ENCODE data around the gene PTN.
"Not testable (repeated sequence)": the region's sequence is repeated elsewhere in the genome, so short reads cannot be mapped to it uniquely, and the experiment has no call there.

PTN gene

DNA sequence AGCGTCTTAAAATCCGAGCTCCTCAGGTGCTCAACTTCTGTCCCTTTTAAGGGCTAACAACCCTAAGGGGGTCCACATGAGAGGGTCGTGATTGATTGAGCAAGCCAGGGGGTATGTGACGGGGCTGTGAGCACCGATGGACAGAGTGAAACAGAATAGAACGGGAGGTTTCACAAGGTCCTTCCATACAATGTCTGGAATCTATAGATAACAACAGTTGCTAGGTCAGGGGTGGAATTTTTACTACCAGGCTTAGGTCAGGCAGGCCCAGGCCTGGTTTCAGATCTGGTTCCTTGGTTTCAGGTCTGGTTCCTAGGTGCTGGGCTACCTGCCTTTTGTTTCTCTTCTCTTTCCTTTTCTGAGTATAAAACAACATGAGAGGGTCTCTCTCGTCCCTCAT, 80.9 kb downstream of the PTN start:
- no peak for DNase-seq

DNA sequence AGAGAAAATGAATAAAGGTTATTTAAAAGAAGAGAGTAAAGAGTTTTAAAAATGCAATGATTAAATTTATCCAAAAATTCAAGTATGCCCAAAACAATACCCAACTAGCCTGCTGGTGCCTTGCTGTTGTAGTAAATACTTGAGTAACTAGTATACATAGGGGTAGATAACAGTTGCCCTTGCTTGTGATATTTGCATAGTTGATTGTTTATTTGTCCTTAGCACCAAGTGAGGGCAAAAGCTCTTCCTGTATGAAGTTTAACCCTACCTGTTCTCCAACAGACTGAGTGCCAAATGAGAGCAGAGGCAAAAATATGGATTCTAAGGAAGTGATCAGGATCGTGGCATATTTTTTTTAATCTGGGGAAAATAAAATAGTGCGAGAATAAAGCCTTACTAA, 85.0 kb downstream of the PTN start:
- no peak for DNase-seq

DNA sequence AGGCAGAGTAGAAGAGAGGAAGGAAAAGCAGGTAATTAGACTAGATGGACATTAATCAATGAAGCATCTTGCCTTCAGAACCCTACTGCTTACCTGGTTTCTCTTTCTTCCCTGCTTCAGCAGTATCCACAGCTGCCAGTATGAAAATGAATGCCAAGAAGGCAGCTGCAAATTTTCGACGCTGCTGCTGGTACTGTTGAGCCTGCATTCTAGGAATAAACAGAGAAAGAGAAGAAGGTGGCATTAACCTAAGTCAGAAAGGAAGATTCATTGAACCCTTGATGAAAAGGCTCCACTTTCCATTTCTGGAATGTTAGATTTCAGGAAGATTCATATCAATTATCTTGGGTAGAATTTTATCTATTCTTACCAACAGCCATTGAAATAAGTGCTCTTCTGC, 88.8 kb downstream of the PTN start:
- no peak for DNase-seq

DNA sequence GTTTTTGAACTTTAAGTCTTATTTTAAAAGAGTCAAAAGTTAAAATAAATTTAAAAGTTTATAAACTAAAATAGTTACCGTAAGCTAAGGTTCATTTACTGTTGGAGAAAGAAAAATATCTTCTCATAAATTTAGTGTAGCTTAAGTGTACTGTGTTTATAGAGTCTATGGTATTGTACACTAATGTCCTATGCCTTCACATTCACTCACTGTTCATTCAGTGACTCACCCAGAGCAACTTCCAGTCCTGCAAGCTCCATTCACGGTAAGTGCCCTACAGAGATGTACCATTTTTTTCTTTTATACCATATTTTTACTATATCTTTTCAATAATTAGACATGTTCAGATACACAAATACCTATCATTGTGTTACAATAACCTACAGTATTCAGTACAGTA, 97.6 kb downstream of the PTN start:
- no peak for DNase-seq

DNA sequence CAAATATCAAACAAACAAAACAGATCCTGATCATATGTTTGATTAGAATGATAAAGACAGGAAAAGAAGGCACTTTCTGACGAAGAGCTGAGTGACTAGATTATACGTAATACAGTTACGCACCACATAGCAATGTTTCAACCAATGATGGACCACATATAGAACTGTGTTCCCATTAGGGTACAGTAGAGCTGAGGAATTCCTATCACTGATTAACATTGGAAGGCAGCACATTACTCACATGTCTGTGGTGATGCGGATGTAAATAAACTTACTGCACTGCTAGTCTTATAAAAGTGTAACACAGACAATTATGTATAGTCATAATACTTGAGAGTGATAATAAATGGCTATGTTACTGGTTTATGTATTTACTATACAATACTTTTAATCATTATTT, 98.3 kb downstream of the PTN start:
- no peak for DNase-seq

DNA sequence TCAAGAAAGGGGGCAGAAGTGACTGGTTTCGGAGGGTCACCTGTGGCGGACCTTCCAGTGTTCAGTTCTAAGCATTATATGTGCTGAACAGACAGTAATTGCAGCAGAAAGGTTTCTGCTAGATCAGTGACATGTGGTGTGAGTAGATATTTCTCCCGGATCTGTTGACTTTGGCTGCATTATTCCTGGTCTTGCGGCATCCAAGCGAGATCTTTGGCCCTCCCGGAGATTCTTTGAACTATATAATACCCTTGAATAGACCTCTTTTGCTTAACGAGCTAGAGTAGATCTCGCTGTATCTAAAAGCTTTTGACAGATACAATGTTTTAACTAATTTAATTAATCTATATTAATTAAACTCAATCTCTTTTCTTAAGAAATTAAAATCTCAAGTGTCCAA, 99.8 kb downstream of the PTN start:
- no peak for DNase-seq

DNA sequence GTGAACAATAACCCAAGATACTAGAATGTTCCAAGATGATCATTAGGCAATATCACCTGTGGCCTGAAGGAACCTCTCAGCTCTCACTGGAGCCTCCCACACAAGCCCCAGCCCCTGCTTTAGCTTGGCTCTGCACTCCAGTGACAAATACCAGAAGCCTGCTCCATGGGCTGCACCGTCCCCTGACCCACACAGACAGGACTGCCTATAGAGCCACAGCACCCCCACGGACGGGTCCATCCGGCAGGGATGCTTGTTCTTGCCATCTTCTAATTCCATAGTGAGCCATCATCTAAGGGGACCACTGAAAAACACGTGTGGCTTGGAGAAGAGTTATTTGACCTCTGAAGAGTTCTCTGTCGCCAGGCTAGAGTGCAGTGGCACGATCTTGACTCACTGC, 100.9 kb downstream of the PTN start:
- DNase-seq: no peak

DNA sequence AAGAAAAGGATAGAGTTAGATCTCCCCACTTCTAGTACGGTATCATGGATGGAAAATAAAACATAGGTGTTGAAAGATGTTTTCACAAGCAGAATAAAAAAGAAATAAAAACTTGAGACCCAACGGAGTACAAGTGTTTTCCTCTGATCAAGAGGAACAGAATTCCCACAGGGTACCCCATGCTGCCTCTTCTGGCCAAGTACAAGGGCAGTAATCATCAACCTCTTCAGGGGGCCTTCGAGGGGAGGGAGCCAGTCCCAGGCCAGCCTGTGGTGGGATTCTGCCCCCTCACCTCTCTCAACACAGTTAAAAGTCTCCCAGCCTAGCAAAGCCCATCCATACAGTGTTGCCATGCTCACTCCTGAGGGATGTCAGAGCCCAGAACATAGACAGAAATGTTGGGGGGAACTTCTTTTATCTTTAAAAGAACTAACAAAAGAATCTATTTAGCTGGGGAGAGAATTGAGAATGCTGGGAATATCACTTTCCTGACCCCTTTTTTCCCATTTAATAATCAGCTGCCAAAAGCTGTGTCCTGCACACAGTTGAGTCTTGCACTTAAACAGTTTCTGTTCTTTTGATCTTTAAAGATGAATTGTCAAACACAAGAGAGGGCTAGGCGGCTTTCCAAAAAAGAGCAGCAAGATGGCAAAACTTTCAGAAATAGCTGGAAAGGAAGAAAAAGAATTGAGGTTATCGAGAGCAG, 101.7 kb downstream of the PTN start:
- DNase-seq: no peak

DNA sequence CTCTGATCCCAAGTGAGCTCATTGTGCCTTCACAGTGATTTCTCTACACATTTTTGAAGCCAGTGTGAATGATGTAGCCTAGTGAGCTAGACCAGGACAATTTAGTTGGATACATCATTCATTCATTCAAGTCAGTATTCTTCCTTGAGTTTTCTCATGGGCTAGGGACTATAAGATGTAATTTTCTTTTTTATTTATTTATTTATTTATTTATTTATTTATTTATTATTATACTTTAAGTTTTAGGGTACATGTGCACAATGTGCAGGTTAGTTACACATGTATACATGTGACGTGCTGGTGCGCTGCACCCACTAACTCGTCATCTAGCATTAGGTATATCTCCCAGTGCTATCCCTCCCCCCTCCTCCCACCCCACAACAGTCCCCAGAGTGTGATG, 104.3 kb downstream of the PTN start:
- not testable (repeated sequence) for DNase-seq

DNA sequence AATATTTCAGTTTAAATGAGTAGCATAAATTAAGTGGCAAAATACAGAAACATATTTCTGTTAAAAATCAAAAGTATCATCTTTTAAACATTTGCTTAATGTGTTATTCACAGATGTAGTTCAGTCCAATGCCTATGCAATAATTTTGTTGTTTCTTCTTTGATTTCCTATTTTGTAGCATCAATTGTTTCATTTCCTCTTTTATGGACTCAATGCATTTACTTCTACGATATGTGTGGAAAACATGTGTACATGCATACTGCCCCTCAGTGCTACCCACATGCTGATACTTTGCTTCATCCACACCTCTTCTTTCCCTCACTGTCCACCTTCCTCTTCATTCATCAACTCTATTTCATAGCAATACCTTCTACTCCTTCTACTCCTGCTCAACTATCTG, 108.1 kb downstream of the PTN start:
- no peak for DNase-seq

DNA sequence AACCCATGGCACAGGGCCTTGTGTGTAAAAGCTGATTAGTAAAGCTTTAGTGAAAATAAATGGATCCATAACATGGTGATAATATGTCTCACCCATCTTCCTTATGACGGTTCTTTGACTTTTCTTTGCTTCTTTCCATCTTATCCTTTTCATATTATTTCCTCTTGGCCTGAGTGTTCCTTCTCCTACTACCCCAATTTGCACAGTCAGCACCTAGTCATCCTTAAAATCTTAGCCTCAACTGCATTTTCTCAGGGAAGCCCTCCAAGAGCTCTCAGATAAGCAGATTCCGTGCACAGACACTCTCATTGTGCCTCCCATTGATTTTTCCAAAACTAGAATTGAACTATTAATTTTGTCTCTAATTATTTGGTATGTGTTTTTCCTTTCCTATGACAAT, 112.4 kb downstream of the PTN start:
- DNase-seq: no peak

DNA sequence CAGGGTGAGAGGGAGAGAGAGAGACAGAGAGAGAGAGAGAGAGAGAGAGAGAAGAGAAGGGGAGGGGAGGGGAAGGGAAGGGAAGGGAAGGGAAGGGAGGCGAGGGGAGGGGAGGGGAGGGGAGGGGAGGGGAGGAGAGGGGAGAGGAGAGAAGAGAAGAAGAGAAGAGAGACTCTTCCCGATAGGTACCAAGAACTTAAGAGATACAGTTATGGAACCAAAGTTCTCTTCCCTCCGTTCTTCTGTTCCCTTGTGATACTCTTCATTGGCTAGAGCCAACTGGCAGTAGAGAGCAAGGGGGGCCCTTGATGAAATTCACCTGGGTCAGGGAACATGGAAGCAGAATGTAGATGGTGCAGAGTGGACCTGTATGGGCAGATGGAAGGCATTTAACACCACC, 122.1 kb downstream of the PTN start:
- DNase-seq: no peak

DNA sequence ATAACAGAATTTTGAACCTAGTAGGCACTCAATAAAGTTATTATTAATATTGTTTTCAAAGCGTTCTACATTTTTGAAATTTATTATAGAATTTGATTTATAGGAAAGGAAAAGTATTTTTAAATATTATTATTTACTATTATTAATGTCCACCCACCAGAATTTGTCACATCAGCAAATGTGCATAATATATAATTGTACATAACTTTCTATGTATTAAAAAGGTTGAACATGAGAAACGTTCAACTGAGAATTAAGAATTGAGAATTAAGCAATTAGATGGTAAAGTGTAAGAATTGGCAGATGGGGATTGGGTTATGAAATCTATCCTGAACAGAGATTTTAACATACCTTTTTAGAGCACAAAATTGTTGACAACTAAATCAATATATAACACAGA, 129.8 kb downstream of the PTN start:
- no peak for DNase-seq

DNA sequence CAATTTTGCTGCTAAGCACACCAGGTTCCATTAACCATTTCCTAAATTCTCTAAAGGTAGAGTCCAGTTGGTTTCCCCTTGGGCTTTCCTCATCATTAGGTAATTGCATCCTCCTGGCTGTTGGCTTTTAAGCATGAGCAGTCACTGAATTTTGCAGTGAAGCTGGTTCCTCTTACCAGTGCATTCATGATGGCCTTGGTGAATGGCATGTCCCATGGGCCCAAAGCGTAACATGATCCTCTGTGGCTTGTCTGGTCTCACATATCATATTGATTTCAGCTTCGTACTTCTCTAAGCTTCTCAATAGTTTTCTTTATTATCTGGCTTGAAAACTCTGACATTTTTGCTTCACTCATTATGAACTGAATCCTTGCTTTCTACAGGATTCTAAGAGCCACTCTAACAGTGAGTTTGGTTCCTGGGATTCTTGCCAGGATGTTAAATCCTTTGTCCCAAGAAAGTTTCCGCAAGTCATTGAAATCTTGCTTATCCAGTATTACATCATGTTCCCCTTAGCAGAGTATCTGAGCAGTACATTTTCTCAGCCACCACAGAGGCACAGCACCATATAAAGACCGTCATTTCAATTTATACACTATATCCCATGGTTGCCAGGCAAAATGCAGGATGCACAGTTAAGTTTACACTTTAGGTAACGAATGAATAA, 134.2 kb downstream of the PTN start:
- DNase-seq: no peak

DNA sequence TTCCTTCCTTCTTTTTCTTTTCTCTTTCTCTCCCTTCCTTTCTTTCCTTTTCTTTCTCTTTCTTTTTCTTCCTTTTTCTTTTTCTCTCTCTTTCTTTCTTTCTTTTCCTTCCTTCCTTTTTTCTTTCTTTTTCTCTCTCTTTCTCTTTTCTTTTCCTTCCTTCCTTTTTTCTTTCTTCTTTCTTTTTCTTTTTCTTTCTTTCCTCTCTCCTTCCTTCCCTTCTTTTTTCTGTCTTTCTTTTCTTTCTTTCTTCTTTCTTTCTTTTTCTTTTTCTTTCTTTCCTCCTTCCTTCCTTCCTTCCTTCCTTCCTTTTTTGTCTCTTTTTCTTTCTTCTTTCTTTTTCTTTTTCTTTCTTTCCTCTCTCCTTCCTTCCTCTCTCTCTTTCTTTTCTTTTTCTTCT, 136.8 kb downstream of the PTN start:
- no peak for DNase-seq

DNA sequence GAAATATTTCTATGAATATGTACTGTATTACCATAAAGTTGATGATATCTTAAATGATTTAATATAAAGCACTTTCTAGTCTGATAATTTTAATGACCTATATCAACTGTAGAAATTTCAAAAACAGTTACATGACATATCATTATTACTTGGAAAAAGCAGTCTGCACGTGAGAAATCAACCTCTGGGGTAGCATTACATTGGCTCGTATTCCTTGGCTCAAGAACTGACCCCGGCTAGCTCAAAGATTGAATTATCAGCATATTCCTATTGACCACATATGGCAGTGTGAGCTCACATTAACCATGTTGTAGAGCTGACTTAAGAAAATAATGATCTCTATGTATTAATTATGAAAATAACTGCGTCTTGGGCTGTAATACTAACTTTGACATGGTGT, 139.3 kb downstream of the PTN start:
- no peak for DNase-seq

DNA sequence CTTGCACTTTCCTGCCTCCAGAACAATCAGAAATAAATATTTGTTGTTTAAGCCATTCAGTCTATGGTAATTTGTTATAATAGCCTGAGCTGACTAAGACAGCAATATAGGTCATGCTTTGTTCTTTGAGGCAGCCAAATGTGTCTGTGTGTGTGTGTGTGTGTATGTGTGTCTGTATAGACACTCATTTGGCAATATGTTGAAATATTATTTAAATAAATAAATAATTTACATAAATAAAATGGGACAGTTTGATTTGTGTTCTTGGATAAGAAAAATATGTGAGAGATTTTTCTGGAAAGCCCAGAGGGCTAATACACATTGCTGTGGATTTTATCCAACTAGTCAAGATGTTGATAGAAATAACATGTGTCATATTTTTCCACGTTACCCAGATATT, 140.2 kb downstream of the PTN start:
- DNase-seq: no peak

DNA sequence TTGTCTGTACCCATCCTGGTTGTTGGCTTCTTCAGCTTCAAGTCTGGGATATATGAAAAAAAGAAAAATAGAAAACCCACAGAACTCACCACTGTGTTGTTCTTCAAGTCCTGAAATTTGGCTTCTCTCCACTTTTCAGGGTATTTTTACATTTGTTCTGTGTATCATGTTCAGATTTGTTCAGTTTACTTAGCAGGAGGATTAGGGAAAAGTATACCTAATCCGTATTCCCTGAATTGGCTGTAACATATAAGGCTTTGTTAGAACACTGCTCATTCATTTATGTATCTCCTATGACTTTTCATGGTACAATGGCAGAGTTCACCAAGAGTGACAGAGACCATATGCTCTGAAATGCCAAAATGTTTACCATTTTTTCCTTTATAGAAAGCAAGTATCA, 146.9 kb downstream of the PTN start:
- no peak for DNase-seq

DNA sequence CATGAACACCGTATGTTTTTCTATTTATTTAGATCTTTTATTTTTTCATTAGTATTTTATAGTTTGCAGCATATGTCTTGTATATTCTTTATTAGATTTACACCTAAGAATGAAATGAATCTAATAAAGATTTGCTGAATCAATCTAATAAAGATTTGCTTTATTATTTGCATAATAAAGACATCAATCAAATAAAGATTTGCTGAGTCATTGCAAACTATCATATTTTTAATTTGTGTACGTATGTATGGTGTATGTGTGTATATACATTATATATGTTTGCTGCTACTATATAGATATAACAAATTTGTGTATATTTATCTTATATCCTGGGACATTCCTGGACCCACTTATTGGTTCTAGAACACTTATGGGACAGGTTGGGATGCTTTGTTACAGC, 147.5 kb downstream of the PTN start:
- no peak for DNase-seq

DNA sequence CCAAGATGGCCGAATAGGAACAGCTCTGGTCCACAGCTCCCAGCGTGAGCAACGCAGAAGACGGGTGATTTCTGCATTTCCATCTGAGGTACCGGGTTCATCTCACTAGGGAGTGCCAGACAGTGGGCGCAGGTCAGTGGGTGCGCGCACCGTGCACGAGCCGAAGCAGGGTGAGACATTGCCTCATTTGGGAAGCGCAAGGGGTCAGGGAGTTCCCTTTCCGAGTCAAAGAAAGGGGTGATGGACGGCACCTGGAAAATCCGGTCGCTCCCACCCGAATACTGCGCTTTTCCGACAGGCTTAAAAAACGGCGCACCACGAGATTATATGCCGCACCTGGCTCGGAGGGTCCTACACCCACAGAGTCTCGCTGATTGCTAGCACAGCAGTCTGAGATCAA, 161.9 kb downstream of the PTN start:
- DNase-seq: peak; percentile 14
